D721Med (cell line): Measurements from ENCODE around the gene AP5B1.
"Not testable (repeated sequence)": the region's sequence is repeated elsewhere in the genome, so short reads cannot be mapped to it uniquely, and the experiment has no call there.

Experiments
- DNase-seq: peaks from one replicate; pipeline ENCODE4 v3.0.0; 2011; ENCODE audit warnings: low spot score; ENCODE audit not compliant: insufficient read length
- FAIRE-seq: peaks from 2 replicates; lab custom pipeline; 2011; peaks lifted over from hg19 to GRCh38; lab: Jason Lieb, UNC
- CTCF ChIP-seq: IDR thresholded peaks from 2 replicates; pipeline ENCODE4 v1.5.1; 2012; ENCODE audit warnings: mild to moderate bottlenecking, control low read depth; ENCODE audit not compliant: insufficient read depth; ENCODE audit errors: missing control alignments

AP5B1 gene

GRCh38 chr11:65744026-65744698 is 36.6 kb downstream of the AP5B1 start:
- no peak for DNase-seq
- no peak for FAIRE-seq
- peak; percentile 29 for TF ChIP-seq CTCF

- DNase-seq, result no peak
- no peak for TF ChIP-seq CTCF
- FAIRE-seq, result no peak
Observed at GRCh38 chr11:65743681-65744025, 37.1 kb downstream of the AP5B1 start.

GRCh38 chr11:65742353-65742752 is 38.4 kb downstream of the AP5B1 start:
- TF ChIP-seq CTCF, result no peak
- FAIRE-seq, result no peak
- no peak for DNase-seq

DNA sequence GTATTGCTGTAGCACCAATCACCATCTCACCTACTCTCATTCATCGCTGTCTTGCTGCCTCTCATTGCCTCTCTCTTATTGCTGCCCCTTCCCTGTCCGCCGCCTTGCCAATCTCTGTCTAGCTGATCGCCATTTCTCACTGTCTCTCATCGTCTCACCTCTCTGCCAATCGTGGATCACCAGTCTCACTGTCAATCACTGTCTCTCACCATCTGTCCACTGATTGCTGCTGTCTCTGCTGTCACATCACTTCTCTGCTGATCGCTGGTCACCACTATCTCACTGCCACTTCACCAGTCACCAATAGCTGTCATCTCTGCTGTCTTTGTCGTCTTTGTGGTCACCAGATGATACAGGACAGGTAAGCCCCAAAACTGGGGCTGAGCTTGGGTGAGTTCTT is 39.6 kb downstream of the AP5B1 start:
- FAIRE-seq (no peak), DNase-seq (no peak)
- no peak for TF ChIP-seq CTCF

DNA sequence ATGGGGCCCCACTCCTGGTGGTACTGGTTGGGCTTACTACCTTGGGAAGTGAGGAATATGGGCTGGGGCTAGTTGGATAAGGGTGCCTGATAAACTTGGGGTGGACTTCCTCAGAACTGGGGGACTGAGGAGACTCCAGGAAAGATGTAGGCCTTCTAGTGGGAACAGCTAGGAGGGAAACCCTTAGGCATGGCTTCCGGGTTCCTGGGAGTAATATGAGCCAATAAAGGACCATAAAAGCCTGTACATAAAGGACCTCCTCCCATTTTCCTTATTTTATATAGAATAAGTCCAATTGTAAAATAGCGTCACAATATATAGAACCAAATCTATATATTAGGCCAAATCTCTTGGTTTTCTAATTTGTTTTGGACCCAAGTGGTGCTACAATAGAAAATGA is 41.8 kb downstream of the AP5B1 start:
- TF ChIP-seq CTCF, result no peak
- no peak for FAIRE-seq
- no peak for DNase-seq

DNA sequence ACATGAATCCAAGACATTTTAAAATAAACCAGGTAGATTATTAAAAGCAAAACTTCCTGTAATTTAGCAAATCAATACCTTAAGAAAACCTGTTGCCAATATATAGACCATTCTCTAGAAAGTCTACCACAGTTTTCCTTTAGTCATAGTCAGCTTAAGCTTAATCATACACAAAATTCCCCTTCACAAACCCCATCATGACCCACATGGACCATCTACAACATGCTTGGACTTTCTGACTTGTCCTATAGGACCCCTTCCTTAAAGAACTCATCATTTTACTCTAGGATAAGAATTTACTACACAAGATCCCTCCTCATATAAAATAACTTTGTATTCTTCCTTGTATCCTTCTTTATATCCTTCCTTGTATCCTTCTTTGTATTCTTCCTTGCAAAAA is 44.0 kb downstream of the AP5B1 start:
- no peak for DNase-seq
- no peak for FAIRE-seq
- TF ChIP-seq CTCF, result no peak

GRCh38 chr11:65735111-65735510 is 45.7 kb downstream of the AP5B1 start:
- not testable (repeated sequence) for DNase-seq, FAIRE-seq

DNA sequence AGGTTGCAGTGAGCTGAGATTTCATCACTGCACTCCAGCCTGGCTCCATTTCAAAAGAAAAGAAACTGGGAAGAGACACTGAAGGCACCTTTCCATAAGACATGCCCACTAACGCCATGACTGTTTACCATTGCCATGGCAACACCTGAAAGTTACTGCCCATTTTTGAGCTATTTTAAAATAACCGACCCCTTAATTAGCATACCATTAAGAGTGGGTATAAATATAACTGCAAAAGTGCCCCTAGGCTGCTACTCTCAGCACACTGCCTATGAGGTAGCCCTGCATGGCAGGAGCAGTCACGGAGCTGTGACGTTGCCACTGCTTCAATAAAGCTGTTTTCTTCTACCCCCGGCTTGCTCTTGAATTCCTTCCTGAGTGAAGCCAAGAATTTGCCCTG is 50.3 kb downstream of the AP5B1 start:
- TF ChIP-seq CTCF, result no peak
- DNase-seq (no peak), FAIRE-seq (no peak)
